IMR-90 (cell line): ENCODE data around the gene NUBPL. TPM values are rescaled to one million over a fixed set of nuclear protein-coding genes. Genes with fewer than 3 reads are reported as not detected.

Experiments
- ATAC-seq: fragments of 200-7000 bp; cut with Tn5 transposase; 2 replicates; pipeline ENCODE4 v1.9.1; 2020; ENCODE audit warnings: low read depth, mild to moderate bottlenecking, moderate library complexity
- BruUV-seq: library from RNA; stranded (reverse); fragments of 400-500 nt; replicated peaks from 2 replicates; lab custom pipeline; 2021; lab: Mats Ljungman, UMichigan
- CTCF ChIA-PET: fragments of 300-600 bp; formaldehyde crosslinking; extraction: SDS; loops from one replicate; lab custom pipeline; 2021; ENCODE audit warnings: antibody characterized with exemption; lab: Yijun Ruan, JAX
- POLR2A ChIA-PET: fragments of 300-600 bp; sonication (Branson Sonifier 250); formaldehyde crosslinking; loops from one replicate; lab custom pipeline; 2022; ENCODE audit warnings: antibody characterized with exemption; ENCODE audit not compliant: unreplicated experiment; lab: Charles Lee
- DNase-seq: peaks from one replicate; pipeline ENCODE4 v3.0.0; 2013
- H2AFZ ChIP-seq: replicated peaks from 2 replicates; pipeline ENCODE3; 2013; ENCODE audit warnings: low read length, mild to moderate bottlenecking; ENCODE audit not compliant: poor library complexity
- H2AK5ac ChIP-seq: 2 replicates; pipeline ENCODE4 v1.6.1; 2013; ENCODE audit warnings: low read depth, low read length, inconsistent platforms
- H2AK9ac ChIP-seq: replicated peaks from 2 replicates; pipeline ENCODE3; 2013; ENCODE audit warnings: mild to moderate bottlenecking, low read depth, low read length, moderate library complexity; ENCODE audit not compliant: poor library complexity
- H2BK120ac ChIP-seq: 2 replicates; pipeline ENCODE4 v1.6.1; 2013; ENCODE audit warnings: low read depth, low read length, inconsistent platforms
- H2BK15ac ChIP-seq: 3 replicates; pipeline ENCODE4 v1.6.1; 2013; ENCODE audit warnings: low read depth, low read length, inconsistent platforms
- H2BK20ac ChIP-seq: 2 replicates; pipeline ENCODE4 v1.6.1; 2013; ENCODE audit warnings: low read depth, mild to moderate bottlenecking, inconsistent platforms, low read length, moderate library complexity
- H2BK5ac ChIP-seq: 2 replicates; pipeline ENCODE4 v1.6.1; 2013; ENCODE audit warnings: mild to moderate bottlenecking, low read depth, low read length, inconsistent platforms; ENCODE audit not compliant: poor library complexity, severe bottlenecking
- H3K14ac ChIP-seq: replicated peaks from 2 replicates; pipeline ENCODE4 v1.6.1; 2013; ENCODE audit warnings: low read depth, low read length, inconsistent platforms
- H3K18ac ChIP-seq: 2 replicates; pipeline ENCODE4 v1.6.1; 2013; ENCODE audit warnings: low read depth, low read length, control low read depth
- H3K23ac ChIP-seq: 2 replicates; pipeline ENCODE4 v1.6.1; 2013; ENCODE audit warnings: low read depth, low read length, inconsistent platforms
- H3K27ac ChIP-seq: 2 replicates; pipeline ENCODE4 v1.5.1; 2013; ENCODE audit warnings: mild to moderate bottlenecking, control low read depth, low read length; ENCODE audit not compliant: insufficient read depth
- H3K27me3 ChIP-seq: 2 replicates; pipeline ENCODE4 v1.6.1; 2013; ENCODE audit warnings: low read length; ENCODE audit not compliant: control insufficient read depth, insufficient read depth
- H3K36me3 ChIP-seq: 2 replicates; pipeline ENCODE4 v1.6.1; 2013; ENCODE audit warnings: low read length, mixed read lengths; ENCODE audit not compliant: control insufficient read depth, insufficient read depth
- H3K4ac ChIP-seq: 2 replicates; pipeline ENCODE4 v1.6.1; 2013; ENCODE audit warnings: low read depth, low read length, inconsistent platforms
- H3K4me1 ChIP-seq: 2 replicates; pipeline ENCODE4 v1.6.1; 2013; ENCODE audit warnings: low read length, mixed read lengths; ENCODE audit not compliant: control insufficient read depth, insufficient read depth
- H3K4me2 ChIP-seq: 2 replicates; pipeline ENCODE4 v1.6.1; 2013; ENCODE audit warnings: low read depth, mild to moderate bottlenecking, control low read depth, low read length, moderate library complexity
- H3K4me3 ChIP-seq: 2 replicates; pipeline ENCODE4 v1.5.1; 2013; ENCODE audit warnings: low read depth, mild to moderate bottlenecking, control low read depth, low read length, moderate library complexity; ENCODE audit not compliant: insufficient read depth
- H3K56ac ChIP-seq: 2 replicates; pipeline ENCODE4 v1.6.1; 2013; ENCODE audit warnings: low read length, inconsistent platforms; ENCODE audit not compliant: insufficient read depth; ENCODE audit errors: extremely low read depth
- H3K79me1 ChIP-seq, 2 experiments: 2 replicates each; pipeline ENCODE4 v1.6.1; 2013; ENCODE audit warnings: low read length in 2 of 2, inconsistent platforms in 1 of 2, low read depth in 1 of 2
- H3K9ac ChIP-seq: 2 replicates; pipeline ENCODE4 v1.6.1; 2013; ENCODE audit warnings: low read depth, low read length, control low read depth
- H3K9me1 ChIP-seq: 2 replicates; pipeline ENCODE4 v1.6.1; 2013; ENCODE audit warnings: low read length, inconsistent platforms; ENCODE audit not compliant: insufficient read depth
- H3K9me3 ChIP-seq: 2 replicates; pipeline ENCODE4 v1.6.1; 2013; ENCODE audit warnings: low read length; ENCODE audit not compliant: control insufficient read depth, insufficient read depth
- H4K20me1 ChIP-seq: 2 replicates; pipeline ENCODE4 v1.6.1; 2013; ENCODE audit warnings: low read length, inconsistent platforms; ENCODE audit not compliant: insufficient read depth
- H4K5ac ChIP-seq: 2 replicates; pipeline ENCODE4 v1.6.1; 2013; ENCODE audit warnings: mild to moderate bottlenecking, low read depth, low read length, control low read depth
- H4K8ac ChIP-seq, 2 experiments: 2 replicates each; pipeline ENCODE4 v1.6.1; 2013; ENCODE audit warnings: low read depth in 2 of 2, low read length in 2 of 2, control low read depth in 1 of 2, inconsistent platforms in 1 of 2
- H4K91ac ChIP-seq: 2 replicates; pipeline ENCODE4 v1.6.1; 2013; ENCODE audit warnings: low read depth, low read length, inconsistent platforms; ENCODE audit not compliant: insufficient read depth
- BHLHE40 ChIP-seq: fragments of 150-350 bp; IDR thresholded peaks from 2 replicates; pipeline ENCODE4 v1.6.1; 2016; ENCODE audit warnings: mild to moderate bottlenecking, low read depth, low read length
- ELK1 ChIP-seq: fragments of 150-350 bp; IDR thresholded peaks from 2 replicates; pipeline ENCODE4 v1.6.1; 2016; ENCODE audit warnings: low read depth, mild to moderate bottlenecking, low read length, moderate library complexity, borderline replicate concordance
- FOS ChIP-seq: fragments of 150-350 bp; IDR thresholded peaks from 2 replicates; pipeline ENCODE4 v1.6.1; 2016; ENCODE audit warnings: low read depth, low read length
- MXI1 ChIP-seq: IDR thresholded peaks from 2 replicates; pipeline ENCODE4 v1.6.1; 2012; ENCODE audit warnings: low read depth, mild to moderate bottlenecking, low read length, moderate library complexity, borderline replicate concordance
- NFE2L2 ChIP-seq: fragments of 150-350 bp; IDR thresholded peaks from 2 replicates; pipeline ENCODE4 v1.6.1; 2016; ENCODE audit warnings: low read depth, mild to moderate bottlenecking, low read length
- POLR2A ChIP-seq: IDR thresholded peaks from 2 replicates; pipeline ENCODE4 v1.6.1; 2012; ENCODE audit warnings: mild to moderate bottlenecking, low read depth, low read length
- RAD21 ChIP-seq: IDR thresholded peaks from 2 replicates; pipeline ENCODE4 v1.6.1; 2012; ENCODE audit warnings: low read length, improper control_type of control experiment
- RFX5 ChIP-seq: IDR thresholded peaks from 2 replicates; pipeline ENCODE4 v1.8.0; 2012; ENCODE audit warnings: low read depth, mild to moderate bottlenecking, low read length, moderate library complexity
- USF2 ChIP-seq: fragments of 150-350 bp; IDR thresholded peaks from 2 replicates; pipeline ENCODE4 v1.6.1; 2017; ENCODE audit warnings: mild to moderate bottlenecking, antibody characterized with exemption, low read length, low read depth
- WGBS, 2 experiments: methylation state at CpG; one replicate each; pipeline versions ENCODE4 v1.1.5 to v1.1.7; 2013; ENCODE audit warnings: missing lambda C conversion rate in 2 of 2; ENCODE audit not compliant: insufficient read length in 1 of 2; ENCODE audit errors: extremely low coverage in 2 of 2; 5-methylcytosine and 5-hydroxymethylcytosine counted together
- dilution Hi-C: fragments of 300-500 bp; cut with HindIII; formaldehyde crosslinking; loops from one replicate; pipeline ENCODE4 v1.14.3; 2018; ENCODE audit warnings: low sequenced_read_pairs; ENCODE audit not compliant: unreplicated experiment
- in situ Hi-C: fragments of 300-500 bp; cut with MboI; formaldehyde crosslinking; loops from 3 replicates; pipeline ENCODE4 v1.14.3; 2019; ENCODE audit warnings: low sequenced_read_pairs, inconsistent platforms, mixed read lengths
- intact Hi-C: fragments of 100-400 bp; cut with micrococcal nuclease; formaldehyde crosslinking; loops from 2 replicates; pipeline ENCODE4 v1.10.0; 2022
- polyA plus RNA-seq, 3 experiments: library from polyadenylated mRNA; depleted of rRNA; stranded (reverse); fragments of >200 nt; gene quantifications; 2 replicates each; pipeline ENCODE4 v1.2.3, GENCODE V29; 2012; ENCODE audit warnings: low replicate concordance in 1 of 3
- total RNA-seq: library from RNA; depleted of rRNA; stranded (reverse); fragments of >200 nt; gene quantifications from 2 replicates; pipeline ENCODE4 v1.2.3, GENCODE V29; 2012

The NUBPL gene
- total and polyA plus RNA-seq, 2 of the 4 experiments (the other 2 are of a cell fraction), result 5.4 to 11.5 TPM

- TF ChIP-seq FOS, result 0 out of 2 replicates have a peak, but pooled peaks have one; percentile 2
- TF ChIP-seq NFE2L2, result 0 out of 2 replicates have a peak, but pooled peaks have one; percentile 28
- TF ChIP-seq USF2, result 0 out of 2 replicates have a peak, but pooled peaks have one; percentile 9
Observed at GRCh38 chr14:31561155-31561846, at the start of gene NUBPL (continued).

- Histone ChIP-seq H2AK5ac (no peak overlapping the region), H3K27me3 (peaks cover 3% of the 10 kb centered on the region; the same call in 1 of the 2 replicates), H2BK5ac (no peak overlapping the region), H4K20me1 (no peaks in the 10 kb centered on the region), H3K14ac (no peak overlapping the region), H3K36me3 (no peaks in the 10 kb centered on the region), H2BK20ac (no peak overlapping the region), H3K27ac (no peak overlapping the region), H3K4me2 (no peak overlapping the region), H4K8ac (no peak overlapping the region), H3K23ac (no peak overlapping the region), H3K4me1 (no peaks in the 10 kb centered on the region; the same call in 1 of the 2 replicates), H3K9me1 (peaks cover 2% of the 10 kb centered on the region; the same call in 1 of the 2 replicates), H3K56ac (no peak overlapping the region), H3K4me3 (no peak overlapping the region), H3K4ac (no peak overlapping the region), H2BK120ac (no peak overlapping the region), H3K9me3 (no peaks in the 10 kb centered on the region), H2BK15ac (no peak overlapping the region), H3K18ac (no peak overlapping the region), H4K5ac (no peak overlapping the region), H2AK9ac (no peak overlapping the region), H3K79me1 (no peaks in the 10 kb centered on the region), H4K91ac (no peak overlapping the region), H2AFZ (no peak overlapping the region), H3K9ac (no peak overlapping the region)
- POLR2A ChIA-PET, result no interaction called here
- 93% methylated on average over 27 of the region's 33 CpGs; no CpG with 5 or more reads in 1 of the 2 experiments for WGBS, 2 experiments
- TF ChIP-seq POLR2A (no peak), USF2 (no peak), RFX5 (no peak), BHLHE40 (no peak), RAD21 (no peak), MXI1 (no peak), ELK1 (no peak)
- DNase-seq (no peak), ATAC-seq (no peak)
- dilution Hi-C loops (no loop called here), in situ Hi-C loops (no loop called here), intact Hi-C loops (no loop called here)
- no TSS peak for BruUV-seq
- CTCF ChIA-PET, result no interaction called here
Observed at GRCh38 chr14:31527087-31527486, 34.1 kb upstream of the NUBPL start.
